Vagina (tissue), 2 donors: ENCODE data around the gene LCMT1. TPM values are rescaled to one million over a fixed set of nuclear protein-coding genes. Genes with fewer than 3 reads are reported as not detected.

Source experiments
- DNase-seq, 2 donors: peaks; one replicate each; pipeline ENCODE4 v3.0.0-alpha.2; 2017; ENCODE audit errors: extremely low spot score in 2 of 2
- H3K27ac ChIP-seq: fragments of 200-600 bp; sonication (generic); one replicate; pipeline ENCODE4 v1.5.1; 2019
- H3K27me3 ChIP-seq: fragments of 200-600 bp; sonication (generic); one replicate; pipeline ENCODE4 v1.5.1; 2019
- H3K36me3 ChIP-seq, 2 donors: fragments of 200-600 bp; sonication (generic); one replicate each; pipeline ENCODE4 v1.5.1; 2017 to 2019
- H3K4me1 ChIP-seq: fragments of 200-600 bp; sonication (generic); one replicate; pipeline ENCODE4 v1.5.1; 2019
- H3K4me3 ChIP-seq, 2 donors: fragments of 200-600 bp; sonication (generic); 1 replicate in 1 of 2; 2 replicates in 1 of 2; pipeline ENCODE4 v1.5.1; 2016 to 2019
- H3K9me3 ChIP-seq: fragments of 200-600 bp; sonication (generic); one replicate; pipeline ENCODE4 v1.5.1; 2019
- CTCF ChIP-seq, 3 experiments: fragments of 450-650 bp in 2 of 3; fragments of 200-600 bp in 1 of 3; sonication (generic) in 1 of 3; IDR thresholded peaks; one replicate each; pipeline ENCODE4 v1.5.1; 2017 to 2019; ENCODE audit warnings: antibody characterized with exemption in 3 of 3, mild to moderate bottlenecking in 2 of 3, moderate library complexity in 2 of 3
- POLR2A ChIP-seq, 2 donors: fragments of 450-650 bp; IDR thresholded peaks; one replicate each; pipeline ENCODE4 v1.6.1; 2017; ENCODE audit warnings: antibody characterized with exemption in 2 of 2, mild to moderate bottlenecking in 2 of 2, moderate library complexity in 2 of 2
- POLR2AphosphoS5 ChIP-seq, 2 donors: sonication (generic); formaldehyde crosslinking; IDR thresholded peaks; one replicate each; pipeline ENCODE4 v1.9.0; 2017; ENCODE audit warnings: antibody characterized with exemption in 2 of 2, mild to moderate bottlenecking in 2 of 2, low read depth in 1 of 2; ENCODE audit not compliant: insufficient read depth in 1 of 2
- intact Hi-C: fragments of 100-400 bp; cut with DNase I; formaldehyde crosslinking; loops from one replicate; pipeline ENCODE4 v1.15.1; 2023
- total RNA-seq: library from RNA; depleted of rRNA; stranded (reverse); fragments of >200 nt; gene quantifications from one replicate; pipeline ENCODE4 v1.2.3, GENCODE V29; 2016

The LCMT1 gene
- total RNA-seq, 1 donor from 2014 or later: 29.2 TPM

- H3K27ac ChIP-seq: no peak overlapping the region
- no peak overlapping the region for H3K4me3 ChIP-seq
- no peaks in the 10 kb centered on the region for H3K36me3 ChIP-seq
- H3K9me3 ChIP-seq: no peaks in the 10 kb centered on the region
- H3K27me3 ChIP-seq: no peaks in the 10 kb centered on the region
- TF ChIP-seq CTCF (IDR thresholded peaks at IDR 0.05): no peak
- no peak for TF ChIP-seq POLR2AphosphoS5 (IDR thresholded peaks at IDR 0.05; ENCODE audit: insufficient read depth in 1 of 2, low read depth in 1 of 2)
- TF ChIP-seq POLR2A (IDR thresholded peaks at IDR 0.05): no peak
- intact Hi-C loops: no loop called here
- DNase-seq: no peak
- H3K4me1 ChIP-seq: peaks cover 46% of the 10 kb centered on the region
Observed at GRCh38 chr16:25108054-25108453, 3.5 kb upstream of the LCMT1 start.

- no peak for DNase-seq
- TF ChIP-seq CTCF (IDR thresholded peaks at IDR 0.05) (no peak), POLR2A (IDR thresholded peaks at IDR 0.05) (no peak), POLR2AphosphoS5 (IDR thresholded peaks at IDR 0.05; ENCODE audit: insufficient read depth in 1 of 2, low read depth in 1 of 2) (no peak)
Observed at GRCh38 chr16:25109643-25110042, 1.9 kb upstream of the LCMT1 start.

GRCh38 chr16:25110387-25110947 lies 1.1 kb upstream of the LCMT1 start:
- no peak overlapping the region for H3K27ac ChIP-seq
- no peaks in the 10 kb centered on the region for H3K9me3 ChIP-seq
- no peaks in the 10 kb centered on the region for H3K36me3 ChIP-seq
- intact Hi-C loops: no loop called here
- H3K4me3 ChIP-seq: peak overlapping the region in 1 of 2 donors; percentile 86
- H3K27me3 ChIP-seq: no peaks in the 10 kb centered on the region
- peaks cover 66% of the 10 kb centered on the region for H3K4me1 ChIP-seq
- DNase-seq: no peak
- no peak for TF ChIP-seq POLR2AphosphoS5 (IDR thresholded peaks at IDR 0.05; ENCODE audit: insufficient read depth in 1 of 2, low read depth in 1 of 2)
- no peak for TF ChIP-seq CTCF (IDR thresholded peaks at IDR 0.05)
- TF ChIP-seq POLR2A (IDR thresholded peaks at IDR 0.05): no peak

More at GRCh38 chr16:25109643-25110042, 1.9 kb upstream of the LCMT1 start:
- no peaks in the 10 kb centered on the region for H3K9me3 ChIP-seq
- H3K36me3 ChIP-seq: no peaks in the 10 kb centered on the region
- intact Hi-C loops: no loop called here
- H3K4me1 ChIP-seq: peaks cover 62% of the 10 kb centered on the region
- H3K27me3 ChIP-seq: no peaks in the 10 kb centered on the region
- H3K27ac ChIP-seq: no peak overlapping the region
- H3K4me3 ChIP-seq: no peak overlapping the region

- H3K9me3 ChIP-seq: no peaks in the 10 kb centered on the region
- H3K4me3 ChIP-seq: no peak overlapping the region
- no peak overlapping the region for H3K27ac ChIP-seq
- no peak for TF ChIP-seq POLR2A (IDR thresholded peaks at IDR 0.05)
- TF ChIP-seq CTCF (IDR thresholded peaks at IDR 0.05): no peak
- TF ChIP-seq POLR2AphosphoS5 (IDR thresholded peaks at IDR 0.05; ENCODE audit: insufficient read depth in 1 of 2, low read depth in 1 of 2): no peak
- no peak for DNase-seq
- no peaks in the 10 kb centered on the region for H3K27me3 ChIP-seq
- H3K4me1 ChIP-seq: peaks cover 55% of the 10 kb centered on the region
- intact Hi-C loops: no loop called here
- no peaks in the 10 kb centered on the region for H3K36me3 ChIP-seq
Observed at GRCh38 chr16:25114121-25114520, 2.6 kb downstream of the LCMT1 start.

GRCh38 chr16:25118851-25119578 lies 7.5 kb downstream of the LCMT1 start:
- Histone ChIP-seq H3K27ac (no peak overlapping the region), H3K27me3 (no peaks in the 10 kb centered on the region), H3K36me3 (no peaks in the 10 kb centered on the region), H3K9me3 (no peaks in the 10 kb centered on the region), H3K4me3 (no peak overlapping the region), H3K4me1 (peaks cover 29% of the 10 kb centered on the region)
- TF ChIP-seq POLR2AphosphoS5 (IDR thresholded peaks at IDR 0.05; ENCODE audit: insufficient read depth in 1 of 2, low read depth in 1 of 2): no peak
- no peak for TF ChIP-seq CTCF (IDR thresholded peaks at IDR 0.05)
- TF ChIP-seq POLR2A (IDR thresholded peaks at IDR 0.05): no peak
- DNase-seq: no peak
- intact Hi-C loops: no loop called here
